Stimulated activated CD4-positive, alpha-beta T cell treated with anti-CD3 and anti-CD28 coated beads, Interleukin-2, amount 100 ng/mL, for 48 hours (primary cell): ENCODE results near the gene ACAP2.
"Not testable (repeated sequence)": the region's sequence is repeated elsewhere in the genome, so short reads cannot be mapped to it uniquely, and the experiment has no call there.

Experiments used
- DNase-seq, 2 donors: peaks; one replicate each; pipeline ENCODE4 v3.0.0-alpha.2; 2020

The ACAP2 gene

GRCh38 chr3:195442573-195443390 is at the start of gene ACAP2:
Gene ACAP2 (minus strand): TSS chr3:195443020. CDS start chr3:195442847, 173 bp downstream.
- DNase-seq, result peak; percentile 96 to 99

- DNase-seq, result no peak
Measured at GRCh38 chr3:195475614-195476013, 32.8 kb upstream of the ACAP2 start.

- DNase-seq, result not testable (repeated sequence)
Measured at GRCh38 chr3:195475116-195475515, 32.3 kb upstream of the ACAP2 start.

- no peak for DNase-seq
Measured at GRCh38 chr3:195468841-195469240, 26.0 kb upstream of the ACAP2 start.

GRCh38 chr3:195468391-195468776 is 25.6 kb upstream of the ACAP2 start:
- no peak for DNase-seq

GRCh38 chr3:195467641-195468390 is 25.0 kb upstream of the ACAP2 start:
- no peak for DNase-seq

GRCh38 chr3:195466251-195466650 is 23.4 kb upstream of the ACAP2 start:
- DNase-seq, result no peak

GRCh38 chr3:195462922-195463321 is 20.1 kb upstream of the ACAP2 start:
- DNase-seq, result not testable (repeated sequence)

- DNase-seq, result no peak
Measured at GRCh38 chr3:195462308-195462610, 19.4 kb upstream of the ACAP2 start.

GRCh38 chr3:195461594-195462307 is 18.9 kb upstream of the ACAP2 start:
- DNase-seq, result no peak

- DNase-seq, result no peak
Measured at GRCh38 chr3:195460091-195460713, 17.4 kb upstream of the ACAP2 start.

GRCh38 chr3:195458316-195458717 is 15.5 kb upstream of the ACAP2 start:
- DNase-seq, result no peak

- DNase-seq, result no peak
Measured at GRCh38 chr3:195455789-195456188, 13.0 kb upstream of the ACAP2 start.

GRCh38 chr3:195453236-195453635 is 10.4 kb upstream of the ACAP2 start:
- no peak for DNase-seq

GRCh38 chr3:195451373-195452015 is 8.7 kb upstream of the ACAP2 start:
- no peak for DNase-seq

- no peak for DNase-seq
Measured at GRCh38 chr3:195450731-195451229, 8.0 kb upstream of the ACAP2 start.

- no peak for DNase-seq
Measured at GRCh38 chr3:195448205-195448875, 5.5 kb upstream of the ACAP2 start.

- no peak for DNase-seq
Measured at GRCh38 chr3:195447201-195447600, 4.4 kb upstream of the ACAP2 start.

- DNase-seq, result no peak
Measured at GRCh38 chr3:195446359-195446758, 3.5 kb upstream of the ACAP2 start.

- no peak for DNase-seq
Measured at GRCh38 chr3:195445885-195446284, 3.1 kb upstream of the ACAP2 start.

GRCh38 chr3:195443391-195443989 is 670 bp upstream of the ACAP2 start:
- no peak for DNase-seq
